K562 (cell line): ENCODE results near the gene RHO. TPM values are rescaled to one million over a fixed set of nuclear protein-coding genes. Genes with fewer than 3 reads are reported as not detected.
A peak's percentile ranks its signal among the peaks of the same experiment; 100 is the strongest.

Experiments used
- AFF1 ChIP-seq, 2 experiments: fragments of 450-650 bp; IDR thresholded peaks; 2 replicates each; pipeline ENCODE4 v1.6.1; 2018; ENCODE audit warnings: mild to moderate bottlenecking in 2 of 2, low read depth in 1 of 2; ENCODE audit not compliant: partially characterized antibody in 2 of 2
- CBX3 ChIP-seq, 2 experiments: IDR thresholded peaks; 1 replicate in 1 of 2; 2 replicates in 1 of 2; pipeline ENCODE4 v1.6.1; 2012; ENCODE audit warnings: inconsistent platforms in 2 of 2, low read length in 2 of 2, borderline replicate concordance in 1 of 2, control low read depth in 1 of 2
- GATAD2B ChIP-seq: fragments of 450-650 bp; IDR thresholded peaks from 2 replicates; pipeline ENCODE4 v1.6.1; 2017; ENCODE audit warnings: mild to moderate bottlenecking, borderline replicate concordance
- KHSRP ChIP-seq: fragments of 450-650 bp; IDR thresholded peaks from 2 replicates; pipeline ENCODE4 v1.6.1; 2017
- NBN ChIP-seq: fragments of 450-650 bp; IDR thresholded peaks from 2 replicates; pipeline ENCODE4 v1.6.1; 2016; ENCODE audit warnings: low read depth, mild to moderate bottlenecking
- NFE2 ChIP-seq: IDR thresholded peaks from 2 replicates; pipeline ENCODE4 v1.6.1; 2014; ENCODE audit warnings: antibody characterized with exemption, low read depth
- RFX5 ChIP-seq: IDR thresholded peaks from 2 replicates; pipeline ENCODE4 v1.6.1; 2011; ENCODE audit warnings: low read depth, mild to moderate bottlenecking, improper control_type of control experiment, low read length
- ZBTB17 ChIP-seq: fragments of 450-650 bp; formaldehyde crosslinking; IDR thresholded peaks from 2 replicates; pipeline ENCODE4 v1.4.0; 2020; ENCODE audit warnings: mild to moderate bottlenecking
- ZNF23 ChIP-seq: fragments of 250-450 bp; sonication (Bioruptor Pico); IDR thresholded peaks from 2 replicates; pipeline ENCODE4 v1.4.0; 2020; ENCODE audit warnings: mild to moderate bottlenecking
- ZNF785 ChIP-seq: fragments of 250-450 bp; sonication (Bioruptor Pico); IDR thresholded peaks from 2 replicates; pipeline ENCODE4 v1.4.0; 2020; ENCODE audit warnings: mild to moderate bottlenecking
- polyA plus RNA-seq, 8 experiments: library from polyadenylated mRNA; depleted of rRNA in 4 of 8; stranded (reverse) in 5 of 8; unstranded in 3 of 8; fragments of >200 nt; fragmentation: Nextera tagmentation in 2 of 8; fragmentation: Illumina TruSeq in 1 of 8; extraction: Ambion mirVana in 2 of 8; extraction: Trizol in 1 of 8; gene quantifications; 2 replicates each; pipeline versions ENCODE4 v1.2.1 to v1.2.3, GENCODE V29; 2011 to 2014; ENCODE audit warnings: inconsistent platforms in 1 of 8, missing spikeins in 1 of 8
- total RNA-seq, 7 experiments: library from RNA; depleted of rRNA in 6 of 7; stranded (reverse); fragments of >200 nt in 6 of 7; fragmentation: Illumina TruSeq in 2 of 7; extraction: Trizol in 2 of 7; gene quantifications; 2 replicates each; pipeline versions ENCODE4 v1.2.1 to v1.2.3, GENCODE V29; 2011 to 2021; ENCODE audit warnings: low replicate concordance in 1 of 7
- TF ChIP-seq, protein P1 (sequence below): fragments of 250-450 bp; sonication (Bioruptor Pico); IDR thresholded peaks from 2 replicates; pipeline ENCODE4 v1.4.0; 2020; ENCODE audit warnings: borderline replicate concordance
- TF ChIP-seq, protein P2 (sequence below): fragments of 450-650 bp; IDR thresholded peaks from 2 replicates; pipeline ENCODE4 v1.6.1; 2017; ENCODE audit warnings: mild to moderate bottlenecking, moderate library complexity

RHO gene
- total and polyA plus RNA-seq, 9 of the 15 experiments (the other 6 are each of a cell fraction or from before 2014, with no cell fraction given), result not detected

DNA sequence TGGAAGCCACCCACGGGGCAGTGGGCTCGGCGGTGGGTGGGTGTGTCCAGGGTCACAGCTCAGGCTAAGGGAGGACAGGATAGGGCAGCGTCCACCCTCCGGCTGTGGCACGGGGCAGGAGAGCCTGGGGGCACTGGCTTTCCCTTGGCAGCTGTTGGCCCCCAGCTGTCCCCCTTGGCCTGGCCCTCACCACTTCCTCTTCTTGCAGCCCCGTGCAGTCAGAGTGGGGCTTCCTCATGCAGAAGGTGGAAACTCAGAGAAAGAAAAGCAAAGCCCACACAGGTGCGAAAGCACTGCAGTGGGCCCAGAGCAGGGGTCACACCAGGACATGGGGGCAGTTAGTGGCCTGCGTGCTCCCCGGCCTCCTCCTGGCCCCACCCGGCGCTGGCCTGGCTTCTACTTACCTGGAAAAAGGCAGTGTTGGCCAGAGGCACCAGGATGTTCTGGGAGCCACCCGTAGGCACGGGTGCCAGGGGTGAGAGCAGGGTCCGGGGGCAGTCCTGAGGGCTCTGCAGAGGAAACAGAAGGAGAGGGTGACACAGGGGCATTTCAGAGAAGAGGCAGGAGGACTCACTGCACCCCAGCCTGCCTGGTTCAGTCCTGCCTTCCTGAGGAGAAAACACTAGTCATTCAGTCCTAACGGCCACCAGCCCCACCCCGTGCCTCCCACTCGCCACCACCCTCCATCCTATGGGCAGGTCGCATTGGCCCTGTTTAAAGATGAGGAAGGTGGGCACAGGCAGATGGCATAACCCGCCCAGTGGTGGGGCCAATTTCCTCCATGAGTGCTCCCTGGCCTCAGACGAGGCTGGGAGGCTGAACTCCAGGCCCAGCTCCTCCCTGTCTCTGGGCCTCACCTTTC, 49.7 kb downstream of the RHO start (continued):
- no peak for TF ChIP-seq AFF1 (IDR thresholded peaks at IDR 0.05; ENCODE audit: low read depth in 1 of 2, partially characterized antibody in 2 of 2)
- TF ChIP-seq RFX5, result no peak
- TF ChIP-seq ZBTB17 (CRISPR knock-in tag), result no peak
- TF ChIP-seq, protein P1, sequence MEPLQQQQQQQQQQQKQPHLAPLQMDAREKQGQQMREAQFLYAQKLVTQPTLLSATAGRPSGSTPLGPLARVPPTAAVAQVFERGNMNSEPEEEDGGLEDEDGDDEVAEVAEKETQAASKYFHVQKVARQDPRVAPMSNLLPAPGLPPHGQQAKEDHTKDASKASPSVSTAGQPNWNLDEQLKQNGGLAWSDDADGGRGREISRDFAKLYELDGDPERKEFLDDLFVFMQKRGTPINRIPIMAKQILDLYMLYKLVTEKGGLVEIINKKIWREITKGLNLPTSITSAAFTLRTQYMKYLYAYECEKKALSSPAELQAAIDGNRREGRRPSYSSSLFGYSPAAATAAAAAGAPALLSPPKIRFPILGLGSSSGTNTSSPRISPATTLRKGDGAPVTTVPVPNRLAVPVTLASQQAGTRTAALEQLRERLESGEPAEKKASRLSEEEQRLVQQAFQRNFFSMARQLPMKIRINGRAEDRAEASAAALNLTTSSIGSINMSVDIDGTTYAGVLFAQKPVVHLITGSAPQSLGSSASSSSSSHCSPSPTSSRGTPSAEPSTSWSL (CRISPR knock-in tag), result no peak
- TF ChIP-seq, protein P2, sequence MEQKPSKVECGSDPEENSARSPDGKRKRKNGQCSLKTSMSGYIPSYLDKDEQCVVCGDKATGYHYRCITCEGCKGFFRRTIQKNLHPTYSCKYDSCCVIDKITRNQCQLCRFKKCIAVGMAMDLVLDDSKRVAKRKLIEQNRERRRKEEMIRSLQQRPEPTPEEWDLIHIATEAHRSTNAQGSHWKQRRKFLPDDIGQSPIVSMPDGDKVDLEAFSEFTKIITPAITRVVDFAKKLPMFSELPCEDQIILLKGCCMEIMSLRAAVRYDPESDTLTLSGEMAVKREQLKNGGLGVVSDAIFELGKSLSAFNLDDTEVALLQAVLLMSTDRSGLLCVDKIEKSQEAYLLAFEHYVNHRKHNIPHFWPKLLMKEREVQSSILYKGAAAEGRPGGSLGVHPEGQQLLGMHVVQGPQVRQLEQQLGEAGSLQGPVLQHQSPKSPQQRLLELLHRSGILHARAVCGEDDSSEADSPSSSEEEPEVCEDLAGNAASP, result no peak
- TF ChIP-seq CBX3 (IDR thresholded peaks at IDR 0.05; ENCODE audit: borderline replicate concordance in 1 of 2, low read length in 2 of 2), result no peak
- TF ChIP-seq GATAD2B, result no peak
- no peak for TF ChIP-seq ZNF785 (CRISPR knock-in tag)
- peak; percentile 43; the same call in 1 of the 2 replicates for TF ChIP-seq NFE2
- no peak for TF ChIP-seq ZNF23 (CRISPR knock-in tag)
- no peak for TF ChIP-seq KHSRP
- TF ChIP-seq NBN, result no peak
